HG03159 (cell line): ENCODE results near the gene CCDC102A.
"Not testable (repeated sequence)": the region's sequence is repeated elsewhere in the genome, so short reads cannot be mapped to it uniquely, and the experiment has no call there.

Experiments used
- ATAC-seq: cut with Tn5 transposase; IDR thresholded peaks from one replicate; pipeline ENCODE4 v1.9.1; 2021; ENCODE audit warnings: mild to moderate bottlenecking, moderate library complexity; ENCODE audit not compliant: unreplicated experiment

Gene CCDC102A

GRCh38 chr16:57566436-57566835 lies 30.1 kb upstream of the CCDC102A start:
- no peak for ATAC-seq

GRCh38 chr16:57565461-57565860 lies 29.1 kb upstream of the CCDC102A start:
- no peak for ATAC-seq

GRCh38 chr16:57564571-57565270 lies 28.4 kb upstream of the CCDC102A start:
- no peak for ATAC-seq

GRCh38 chr16:57563761-57564160 lies 27.4 kb upstream of the CCDC102A start:
- ATAC-seq: no peak

GRCh38 chr16:57563487-57563750 lies 27.0 kb upstream of the CCDC102A start:
- no peak for ATAC-seq

- no peak for ATAC-seq
Observed at GRCh38 chr16:57562669-57563486, 26.5 kb upstream of the CCDC102A start.

GRCh38 chr16:57562066-57562465 lies 25.7 kb upstream of the CCDC102A start:
- no peak for ATAC-seq

GRCh38 chr16:57559072-57559790 lies 22.9 kb upstream of the CCDC102A start:
- no peak for ATAC-seq

GRCh38 chr16:57556941-57557541 lies 20.7 kb upstream of the CCDC102A start:
- no peak for ATAC-seq

GRCh38 chr16:57555831-57556230 lies 19.5 kb upstream of the CCDC102A start:
- no peak for ATAC-seq

GRCh38 chr16:57551057-57551456 lies 14.7 kb upstream of the CCDC102A start:
- ATAC-seq: no peak

GRCh38 chr16:57549730-57550129 lies 13.4 kb upstream of the CCDC102A start:
- ATAC-seq: no peak

GRCh38 chr16:57548408-57548807 lies 12.0 kb upstream of the CCDC102A start:
- ATAC-seq: no peak

GRCh38 chr16:57547524-57547923 lies 11.2 kb upstream of the CCDC102A start:
- ATAC-seq: not testable (repeated sequence)

GRCh38 chr16:57544124-57544653 lies 7.8 kb upstream of the CCDC102A start:
- ATAC-seq: peak; percentile 67

- ATAC-seq: no peak
Observed at GRCh38 chr16:57541754-57542435, 5.5 kb upstream of the CCDC102A start.

- no peak for ATAC-seq
Observed at GRCh38 chr16:57540906-57541753, 4.8 kb upstream of the CCDC102A start.

GRCh38 chr16:57540387-57540786 lies 4.0 kb upstream of the CCDC102A start:
- no peak for ATAC-seq

- peak; percentile 39 for ATAC-seq
Observed at GRCh38 chr16:57539072-57539796, 2.9 kb upstream of the CCDC102A start.
